Measurements from ENCODE around the gene RASGEF1C. TPM values are rescaled to one million over a fixed set of nuclear protein-coding genes. Genes with fewer than 3 reads are reported as not detected.

RASGEF1C gene
- total and polyA plus RNA-seq, 2 experiments from 2014 or later = 0.40 to 0.42 TPM

DNA sequence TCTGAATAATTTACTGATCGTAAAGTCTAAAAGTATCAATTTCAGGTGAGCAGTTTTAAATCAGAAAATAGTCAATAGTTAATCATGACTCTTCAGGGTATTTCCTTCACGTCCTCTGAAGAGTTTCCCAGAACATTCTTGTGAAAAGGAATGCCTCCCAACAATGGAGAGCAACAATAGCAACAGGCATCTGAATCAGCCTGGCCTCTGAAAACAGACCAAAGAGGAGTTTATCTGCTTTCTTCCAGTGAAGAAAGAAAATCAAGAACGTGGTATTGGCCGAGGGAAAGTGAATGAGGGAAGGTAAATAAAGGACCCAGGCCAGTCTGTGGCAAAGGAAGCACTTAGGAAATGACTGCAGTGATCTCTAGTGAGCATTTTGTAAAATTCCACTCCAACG lies 26.1 kb upstream of the RASGEF1C start:
- Histone ChIP-seq H3K27me3 (ENCODE audit: insufficient read depth) (no peaks in the 10 kb centered on the region), H3K4me1 (ENCODE audit: insufficient read depth) (no peaks in the 10 kb centered on the region), H3K27ac (ENCODE audit: low read depth) (peak overlapping the region; percentile 28; the same call in 1 of the 2 replicates), H3K79me2 (replicated peaks; ENCODE audit: insufficient read depth) (no peaks in the 10 kb centered on the region), H3K9me2 (ENCODE audit: insufficient read depth) (no peaks in the 10 kb centered on the region), H3K4me3 (no peak overlapping the region), H3K4me2 (no peak overlapping the region), H4K20me1 (replicated peaks; ENCODE audit: insufficient read depth) (no peaks in the 10 kb centered on the region), H3K36me3 (ENCODE audit: insufficient read depth) (peaks cover 7% of the 10 kb centered on the region; the same call in 1 of the 2 replicates), H3F3A (replicated peaks; ENCODE audit: low read depth) (no peaks in the 10 kb centered on the region), H2AFZ (no peak overlapping the region)
- no peak for TF ChIP-seq EZH2 (IDR thresholded peaks at IDR 0.05; ENCODE audit: low read depth, unreplicated experiment)
- peak; percentile 52 for DNase-seq (ENCODE audit: low spot score)
- H3K27me3 Mint-ChIP-seq (ENCODE audit: insufficient read depth, low read depth, poor library complexity) = no peaks in the 10 kb centered on the region
- H3K36me3 Mint-ChIP-seq (ENCODE audit: low read depth) = peaks cover 43% of the 10 kb centered on the region
- peaks cover 6% of the 10 kb centered on the region; the same call in 1 of the 3 replicates for H3K4me1 Mint-ChIP-seq
- no peak overlapping the region for H3K4me3 Mint-ChIP-seq
- H3K27ac Mint-ChIP-seq = 0 out of 2 replicates have a peak overlapping the region, but pooled peaks have one; percentile 27
- H3K9me3 Mint-ChIP-seq = no peaks in the 10 kb centered on the region; the same call in 2 of the 3 replicates
- ATAC-seq = peak; percentile 82

DNA sequence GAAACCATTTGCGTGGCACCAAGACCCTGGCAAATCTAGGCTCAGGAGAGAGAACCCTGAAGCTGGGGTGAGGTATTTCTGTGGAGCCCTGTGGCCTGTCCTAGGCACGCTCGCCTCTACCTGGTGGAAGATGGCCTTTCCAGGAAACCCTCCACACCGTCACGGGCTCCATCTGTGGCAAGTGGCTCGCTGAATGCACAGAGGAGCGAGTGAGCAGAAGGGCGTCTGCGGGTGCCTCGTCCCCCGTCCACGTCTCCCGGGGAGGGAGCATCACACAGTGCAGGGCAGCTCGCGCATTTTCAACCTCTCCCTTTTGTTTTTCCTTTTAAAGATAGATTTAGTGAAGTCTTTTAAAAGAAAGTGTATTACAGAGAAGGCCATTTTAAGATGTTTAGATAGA lies 25.3 kb upstream of the RASGEF1C start:
- no peak overlapping the region for H3K4me2 ChIP-seq
- H4K20me1 ChIP-seq (replicated peaks; ENCODE audit: insufficient read depth) = 0 out of 2 replicates have a peak, but pooled peaks cover 2% of the 10 kb centered on the region
- no peak overlapping the region for H3K4me3 ChIP-seq
- Mint-ChIP-seq H3K9me3 (no peaks in the 10 kb centered on the region; the same call in 2 of the 3 replicates), H3K36me3 (ENCODE audit: low read depth) (peaks cover 40% of the 10 kb centered on the region), H3K4me3 (no peak overlapping the region), H3K27ac (no peak overlapping the region), H3K4me1 (peaks cover 6% of the 10 kb centered on the region; the same call in 1 of the 3 replicates), H3K27me3 (ENCODE audit: insufficient read depth, low read depth, poor library complexity) (no peaks in the 10 kb centered on the region)
- H3K36me3 ChIP-seq (ENCODE audit: insufficient read depth) = peaks cover 3% of the 10 kb centered on the region; the same call in 1 of the 2 replicates
- DNase-seq (ENCODE audit: low spot score) = no peak
- H3K9me2 ChIP-seq (ENCODE audit: insufficient read depth) = no peaks in the 10 kb centered on the region
- no peaks in the 10 kb centered on the region for H3F3A ChIP-seq (replicated peaks; ENCODE audit: low read depth)
- no peaks in the 10 kb centered on the region for H3K79me2 ChIP-seq (replicated peaks; ENCODE audit: insufficient read depth)
- no peak overlapping the region for H2AFZ ChIP-seq
- no peaks in the 10 kb centered on the region for H3K27me3 ChIP-seq (ENCODE audit: insufficient read depth)
- H3K4me1 ChIP-seq (ENCODE audit: insufficient read depth) = no peaks in the 10 kb centered on the region
- no peak overlapping the region for H3K27ac ChIP-seq (ENCODE audit: low read depth)
- ATAC-seq = no peak
- TF ChIP-seq, protein P1, sequence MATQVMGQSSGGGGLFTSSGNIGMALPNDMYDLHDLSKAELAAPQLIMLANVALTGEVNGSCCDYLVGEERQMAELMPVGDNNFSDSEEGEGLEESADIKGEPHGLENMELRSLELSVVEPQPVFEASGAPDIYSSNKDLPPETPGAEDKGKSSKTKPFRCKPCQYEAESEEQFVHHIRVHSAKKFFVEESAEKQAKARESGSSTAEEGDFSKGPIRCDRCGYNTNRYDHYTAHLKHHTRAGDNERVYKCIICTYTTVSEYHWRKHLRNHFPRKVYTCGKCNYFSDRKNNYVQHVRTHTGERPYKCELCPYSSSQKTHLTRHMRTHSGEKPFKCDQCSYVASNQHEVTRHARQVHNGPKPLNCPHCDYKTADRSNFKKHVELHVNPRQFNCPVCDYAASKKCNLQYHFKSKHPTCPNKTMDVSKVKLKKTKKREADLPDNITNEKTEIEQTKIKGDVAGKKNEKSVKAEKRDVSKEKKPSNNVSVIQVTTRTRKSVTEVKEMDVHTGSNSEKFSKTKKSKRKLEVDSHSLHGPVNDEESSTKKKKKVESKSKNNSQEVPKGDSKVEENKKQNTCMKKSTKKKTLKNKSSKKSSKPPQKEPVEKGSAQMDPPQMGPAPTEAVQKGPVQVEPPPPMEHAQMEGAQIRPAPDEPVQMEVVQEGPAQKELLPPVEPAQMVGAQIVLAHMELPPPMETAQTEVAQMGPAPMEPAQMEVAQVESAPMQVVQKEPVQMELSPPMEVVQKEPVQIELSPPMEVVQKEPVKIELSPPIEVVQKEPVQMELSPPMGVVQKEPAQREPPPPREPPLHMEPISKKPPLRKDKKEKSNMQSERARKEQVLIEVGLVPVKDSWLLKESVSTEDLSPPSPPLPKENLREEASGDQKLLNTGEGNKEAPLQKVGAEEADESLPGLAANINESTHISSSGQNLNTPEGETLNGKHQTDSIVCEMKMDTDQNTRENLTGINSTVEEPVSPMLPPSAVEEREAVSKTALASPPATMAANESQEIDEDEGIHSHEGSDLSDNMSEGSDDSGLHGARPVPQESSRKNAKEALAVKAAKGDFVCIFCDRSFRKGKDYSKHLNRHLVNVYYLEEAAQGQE (IDR thresholded peaks at IDR 0.05; ENCODE audit: unreplicated experiment) = no peak
- TF ChIP-seq, protein P2, sequence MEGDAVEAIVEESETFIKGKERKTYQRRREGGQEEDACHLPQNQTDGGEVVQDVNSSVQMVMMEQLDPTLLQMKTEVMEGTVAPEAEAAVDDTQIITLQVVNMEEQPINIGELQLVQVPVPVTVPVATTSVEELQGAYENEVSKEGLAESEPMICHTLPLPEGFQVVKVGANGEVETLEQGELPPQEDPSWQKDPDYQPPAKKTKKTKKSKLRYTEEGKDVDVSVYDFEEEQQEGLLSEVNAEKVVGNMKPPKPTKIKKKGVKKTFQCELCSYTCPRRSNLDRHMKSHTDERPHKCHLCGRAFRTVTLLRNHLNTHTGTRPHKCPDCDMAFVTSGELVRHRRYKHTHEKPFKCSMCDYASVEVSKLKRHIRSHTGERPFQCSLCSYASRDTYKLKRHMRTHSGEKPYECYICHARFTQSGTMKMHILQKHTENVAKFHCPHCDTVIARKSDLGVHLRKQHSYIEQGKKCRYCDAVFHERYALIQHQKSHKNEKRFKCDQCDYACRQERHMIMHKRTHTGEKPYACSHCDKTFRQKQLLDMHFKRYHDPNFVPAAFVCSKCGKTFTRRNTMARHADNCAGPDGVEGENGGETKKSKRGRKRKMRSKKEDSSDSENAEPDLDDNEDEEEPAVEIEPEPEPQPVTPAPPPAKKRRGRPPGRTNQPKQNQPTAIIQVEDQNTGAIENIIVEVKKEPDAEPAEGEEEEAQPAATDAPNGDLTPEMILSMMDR (conservative IDR thresholded peaks at IDR 0.05; ENCODE audit: low read depth in 2 of 2) = no peak
- TF ChIP-seq STAT1 (IDR thresholded peaks at IDR 0.05; ENCODE audit: unreplicated experiment) (no peak), EZH2 (IDR thresholded peaks at IDR 0.05; ENCODE audit: low read depth, unreplicated experiment) (no peak), NANOG (IDR thresholded peaks at IDR 0.05; ENCODE audit: borderline replicate concordance) (no peak), ZNF114 (CRISPR knock-in tag; IDR thresholded peaks at IDR 0.05) (no peak), EZH2phosphoT487 (IDR thresholded peaks at IDR 0.05; ENCODE audit: unreplicated experiment) (no peak), POLR2AphosphoS5 (IDR thresholded peaks at IDR 0.05; ENCODE audit: low read depth) (no peak), JUNB (IDR thresholded peaks at IDR 0.05; ENCODE audit: unreplicated experiment) (no peak), ZNF331 (CRISPR knock-in tag; IDR thresholded peaks at IDR 0.05; ENCODE audit: low read depth) (no peak)
- TF ChIP-seq, protein P3, sequence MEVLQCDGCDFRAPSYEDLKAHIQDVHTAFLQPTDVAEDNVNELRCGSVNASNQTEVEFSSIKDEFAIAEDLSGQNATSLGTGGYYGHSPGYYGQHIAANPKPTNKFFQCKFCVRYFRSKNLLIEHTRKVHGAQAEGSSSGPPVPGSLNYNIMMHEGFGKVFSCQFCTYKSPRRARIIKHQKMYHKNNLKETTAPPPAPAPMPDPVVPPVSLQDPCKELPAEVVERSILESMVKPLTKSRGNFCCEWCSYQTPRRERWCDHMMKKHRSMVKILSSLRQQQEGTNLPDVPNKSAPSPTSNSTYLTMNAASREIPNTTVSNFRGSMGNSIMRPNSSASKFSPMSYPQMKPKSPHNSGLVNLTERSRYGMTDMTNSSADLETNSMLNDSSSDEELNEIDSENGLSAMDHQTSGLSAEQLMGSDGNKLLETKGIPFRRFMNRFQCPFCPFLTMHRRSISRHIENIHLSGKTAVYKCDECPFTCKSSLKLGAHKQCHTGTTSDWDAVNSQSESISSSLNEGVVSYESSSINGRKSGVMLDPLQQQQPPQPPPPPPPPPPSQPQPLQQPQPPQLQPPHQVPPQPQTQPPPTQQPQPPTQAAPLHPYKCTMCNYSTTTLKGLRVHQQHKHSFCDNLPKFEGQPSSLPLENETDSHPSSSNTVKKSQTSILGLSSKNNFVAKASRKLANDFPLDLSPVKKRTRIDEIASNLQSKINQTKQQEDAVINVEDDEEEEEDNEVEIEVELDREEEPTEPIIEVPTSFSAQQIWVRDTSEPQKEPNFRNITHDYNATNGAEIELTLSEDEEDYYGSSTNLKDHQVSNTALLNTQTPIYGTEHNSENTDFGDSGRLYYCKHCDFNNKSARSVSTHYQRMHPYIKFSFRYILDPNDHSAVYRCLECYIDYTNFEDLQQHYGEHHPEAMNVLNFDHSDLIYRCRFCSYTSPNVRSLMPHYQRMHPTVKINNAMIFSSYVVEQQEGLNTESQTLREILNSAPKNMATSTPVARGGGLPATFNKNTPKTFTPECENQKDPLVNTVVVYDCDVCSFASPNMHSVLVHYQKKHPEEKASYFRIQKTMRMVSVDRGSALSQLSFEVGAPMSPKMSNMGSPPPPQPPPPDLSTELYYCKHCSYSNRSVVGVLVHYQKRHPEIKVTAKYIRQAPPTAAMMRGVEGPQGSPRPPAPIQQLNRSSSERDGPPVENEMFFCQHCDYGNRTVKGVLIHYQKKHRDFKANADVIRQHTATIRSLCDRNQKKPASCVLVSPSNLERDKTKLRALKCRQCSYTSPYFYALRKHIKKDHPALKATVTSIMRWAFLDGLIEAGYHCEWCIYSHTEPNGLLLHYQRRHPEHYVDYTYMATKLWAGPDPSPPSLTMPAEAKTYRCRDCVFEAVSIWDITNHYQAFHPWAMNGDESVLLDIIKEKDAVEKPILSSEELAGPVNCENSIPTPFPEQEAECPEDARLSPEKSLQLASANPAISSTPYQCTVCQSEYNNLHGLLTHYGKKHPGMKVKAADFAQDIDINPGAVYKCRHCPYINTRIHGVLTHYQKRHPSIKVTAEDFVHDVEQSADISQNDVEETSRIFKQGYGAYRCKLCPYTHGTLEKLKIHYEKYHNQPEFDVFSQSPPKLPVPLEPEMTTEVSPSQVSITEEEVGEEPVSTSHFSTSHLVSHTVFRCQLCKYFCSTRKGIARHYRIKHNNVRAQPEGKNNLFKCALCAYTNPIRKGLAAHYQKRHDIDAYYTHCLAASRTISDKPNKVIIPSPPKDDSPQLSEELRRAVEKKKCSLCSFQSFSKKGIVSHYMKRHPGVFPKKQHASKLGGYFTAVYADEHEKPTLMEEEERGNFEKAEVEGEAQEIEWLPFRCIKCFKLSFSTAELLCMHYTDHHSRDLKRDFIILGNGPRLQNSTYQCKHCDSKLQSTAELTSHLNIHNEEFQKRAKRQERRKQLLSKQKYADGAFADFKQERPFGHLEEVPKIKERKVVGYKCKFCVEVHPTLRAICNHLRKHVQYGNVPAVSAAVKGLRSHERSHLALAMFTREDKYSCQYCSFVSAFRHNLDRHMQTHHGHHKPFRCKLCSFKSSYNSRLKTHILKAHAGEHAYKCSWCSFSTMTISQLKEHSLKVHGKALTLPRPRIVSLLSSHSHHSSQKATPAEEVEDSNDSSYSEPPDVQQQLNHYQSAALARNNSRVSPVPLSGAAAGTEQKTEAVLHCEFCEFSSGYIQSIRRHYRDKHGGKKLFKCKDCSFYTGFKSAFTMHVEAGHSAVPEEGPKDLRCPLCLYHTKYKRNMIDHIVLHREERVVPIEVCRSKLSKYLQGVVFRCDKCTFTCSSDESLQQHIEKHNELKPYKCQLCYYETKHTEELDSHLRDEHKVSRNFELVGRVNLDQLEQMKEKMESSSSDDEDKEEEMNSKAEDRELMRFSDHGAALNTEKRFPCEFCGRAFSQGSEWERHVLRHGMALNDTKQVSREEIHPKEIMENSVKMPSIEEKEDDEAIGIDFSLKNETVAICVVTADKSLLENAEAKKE (CRISPR knock-in tag; IDR thresholded peaks at IDR 0.05) = no peak

All from GM23338 (cell line).